ENCODE measurements around the gene SRD5A1.

SRD5A1 gene

DNA sequence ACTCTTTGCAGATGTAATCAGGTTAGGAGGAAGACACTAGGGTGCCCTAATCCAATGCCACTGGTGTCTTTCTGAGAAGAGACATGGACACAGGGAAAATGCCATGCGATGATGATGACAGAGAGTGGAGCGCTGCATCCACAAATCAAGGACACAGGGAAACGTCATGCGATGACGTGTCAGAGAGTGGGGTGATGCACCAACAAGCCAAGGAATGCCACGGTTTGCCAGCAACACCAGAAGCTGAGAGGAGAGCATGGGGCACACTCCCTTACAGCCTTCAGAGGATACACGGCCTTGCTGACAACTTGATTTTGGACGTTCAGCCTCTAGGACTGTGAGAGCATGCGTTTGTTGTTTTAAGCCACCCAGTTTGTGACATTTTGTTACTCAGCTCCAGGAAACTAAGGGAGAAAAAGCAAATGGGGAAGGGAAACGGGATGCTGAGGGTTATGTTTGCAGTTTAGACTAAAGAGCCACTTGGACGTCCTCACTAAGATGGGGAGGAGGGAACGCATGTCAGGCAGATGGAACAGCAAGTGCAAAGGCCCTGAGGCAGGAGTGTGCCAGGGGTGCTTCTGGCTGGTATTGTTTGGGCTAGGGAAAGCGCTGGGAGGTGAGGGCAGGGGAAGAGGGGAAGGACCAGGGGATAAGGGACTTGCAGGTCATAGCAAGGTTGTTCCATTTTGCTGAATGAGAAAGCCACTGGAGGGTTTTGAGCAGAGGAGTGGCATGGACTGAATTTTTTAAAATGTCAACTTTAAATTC, 77.5 kb downstream of the SRD5A1 start:
- Histone ChIP-seq H3K4me3 (replicated peaks; ENCODE audit: insufficient read depth, low read length) (no peak overlapping the region), H3K27me3 (ENCODE audit: insufficient read depth, poor library complexity, severe bottlenecking) (no peaks in the 10 kb centered on the region), H3K27ac (replicated peaks) (no peak overlapping the region)
- no peak for DNase-seq (ENCODE audit: low read depth in 1 of 2, low spot score in 1 of 2)
- TF ChIP-seq GABPA (IDR thresholded peaks at IDR 0.05; ENCODE audit: low read depth), result no peak
- no peak for TF ChIP-seq SPI1 (IDR thresholded peaks at IDR 0.05; ENCODE audit: borderline replicate concordance, low read depth)
- TF ChIP-seq, protein P1, sequence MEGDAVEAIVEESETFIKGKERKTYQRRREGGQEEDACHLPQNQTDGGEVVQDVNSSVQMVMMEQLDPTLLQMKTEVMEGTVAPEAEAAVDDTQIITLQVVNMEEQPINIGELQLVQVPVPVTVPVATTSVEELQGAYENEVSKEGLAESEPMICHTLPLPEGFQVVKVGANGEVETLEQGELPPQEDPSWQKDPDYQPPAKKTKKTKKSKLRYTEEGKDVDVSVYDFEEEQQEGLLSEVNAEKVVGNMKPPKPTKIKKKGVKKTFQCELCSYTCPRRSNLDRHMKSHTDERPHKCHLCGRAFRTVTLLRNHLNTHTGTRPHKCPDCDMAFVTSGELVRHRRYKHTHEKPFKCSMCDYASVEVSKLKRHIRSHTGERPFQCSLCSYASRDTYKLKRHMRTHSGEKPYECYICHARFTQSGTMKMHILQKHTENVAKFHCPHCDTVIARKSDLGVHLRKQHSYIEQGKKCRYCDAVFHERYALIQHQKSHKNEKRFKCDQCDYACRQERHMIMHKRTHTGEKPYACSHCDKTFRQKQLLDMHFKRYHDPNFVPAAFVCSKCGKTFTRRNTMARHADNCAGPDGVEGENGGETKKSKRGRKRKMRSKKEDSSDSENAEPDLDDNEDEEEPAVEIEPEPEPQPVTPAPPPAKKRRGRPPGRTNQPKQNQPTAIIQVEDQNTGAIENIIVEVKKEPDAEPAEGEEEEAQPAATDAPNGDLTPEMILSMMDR (IDR thresholded peaks at IDR 0.05; ENCODE audit: insufficient read depth, low read length), result no peak
- TF ChIP-seq, protein P2, sequence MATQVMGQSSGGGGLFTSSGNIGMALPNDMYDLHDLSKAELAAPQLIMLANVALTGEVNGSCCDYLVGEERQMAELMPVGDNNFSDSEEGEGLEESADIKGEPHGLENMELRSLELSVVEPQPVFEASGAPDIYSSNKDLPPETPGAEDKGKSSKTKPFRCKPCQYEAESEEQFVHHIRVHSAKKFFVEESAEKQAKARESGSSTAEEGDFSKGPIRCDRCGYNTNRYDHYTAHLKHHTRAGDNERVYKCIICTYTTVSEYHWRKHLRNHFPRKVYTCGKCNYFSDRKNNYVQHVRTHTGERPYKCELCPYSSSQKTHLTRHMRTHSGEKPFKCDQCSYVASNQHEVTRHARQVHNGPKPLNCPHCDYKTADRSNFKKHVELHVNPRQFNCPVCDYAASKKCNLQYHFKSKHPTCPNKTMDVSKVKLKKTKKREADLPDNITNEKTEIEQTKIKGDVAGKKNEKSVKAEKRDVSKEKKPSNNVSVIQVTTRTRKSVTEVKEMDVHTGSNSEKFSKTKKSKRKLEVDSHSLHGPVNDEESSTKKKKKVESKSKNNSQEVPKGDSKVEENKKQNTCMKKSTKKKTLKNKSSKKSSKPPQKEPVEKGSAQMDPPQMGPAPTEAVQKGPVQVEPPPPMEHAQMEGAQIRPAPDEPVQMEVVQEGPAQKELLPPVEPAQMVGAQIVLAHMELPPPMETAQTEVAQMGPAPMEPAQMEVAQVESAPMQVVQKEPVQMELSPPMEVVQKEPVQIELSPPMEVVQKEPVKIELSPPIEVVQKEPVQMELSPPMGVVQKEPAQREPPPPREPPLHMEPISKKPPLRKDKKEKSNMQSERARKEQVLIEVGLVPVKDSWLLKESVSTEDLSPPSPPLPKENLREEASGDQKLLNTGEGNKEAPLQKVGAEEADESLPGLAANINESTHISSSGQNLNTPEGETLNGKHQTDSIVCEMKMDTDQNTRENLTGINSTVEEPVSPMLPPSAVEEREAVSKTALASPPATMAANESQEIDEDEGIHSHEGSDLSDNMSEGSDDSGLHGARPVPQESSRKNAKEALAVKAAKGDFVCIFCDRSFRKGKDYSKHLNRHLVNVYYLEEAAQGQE (IDR thresholded peaks at IDR 0.05; ENCODE audit: insufficient replicate concordance, low read depth), result no peak
- no peak for TF ChIP-seq POLR2AphosphoS5 (IDR thresholded peaks at IDR 0.05; ENCODE audit: low read depth)

DNA sequence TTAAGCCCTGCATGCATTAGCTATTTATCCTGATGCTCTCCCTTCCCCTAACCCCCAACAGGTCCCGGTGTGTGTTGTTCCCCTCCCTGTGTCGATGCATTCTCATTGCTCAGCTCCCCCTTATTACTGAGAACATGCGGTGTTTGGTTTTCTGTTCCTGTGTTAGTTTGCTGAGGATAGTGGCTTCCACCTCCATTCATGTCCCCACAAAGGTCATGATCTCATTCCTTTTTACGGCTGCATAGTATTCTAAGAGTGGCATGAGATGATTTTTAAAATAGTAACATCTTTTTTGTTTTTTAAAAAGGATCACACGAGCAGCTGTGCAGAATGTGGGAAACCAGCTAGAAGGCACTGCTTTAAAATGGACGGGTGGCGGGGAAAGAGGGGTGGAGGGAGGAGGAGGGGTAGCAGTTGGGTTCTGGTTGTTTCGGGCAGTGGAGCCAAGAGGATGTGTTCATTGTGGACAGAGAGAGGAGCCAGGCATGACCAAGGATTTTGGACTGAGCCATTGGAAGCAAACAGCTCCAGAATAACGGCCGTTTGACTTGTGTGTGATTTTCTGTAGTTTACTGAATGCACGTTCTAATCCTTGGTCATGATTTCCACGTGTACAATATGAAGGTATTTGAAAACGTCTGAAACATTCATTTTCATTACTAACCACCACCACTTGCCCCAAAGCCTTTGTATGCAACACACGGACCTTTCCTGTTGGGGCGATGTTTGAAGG, 78.3 kb downstream of the SRD5A1 start:
- no peak for DNase-seq (ENCODE audit: low read depth in 1 of 2, low spot score in 1 of 2)
- no peaks in the 10 kb centered on the region for H3K27me3 ChIP-seq (ENCODE audit: insufficient read depth, poor library complexity, severe bottlenecking)
- peak overlapping the region; percentile 78 for H3K27ac ChIP-seq (replicated peaks)
- peak overlapping the region; percentile 73 for H3K4me3 ChIP-seq (replicated peaks; ENCODE audit: insufficient read depth, low read length)
- TF ChIP-seq, protein P1 (IDR thresholded peaks at IDR 0.05; ENCODE audit: insufficient read depth, low read length), result no peak
- TF ChIP-seq SPI1 (IDR thresholded peaks at IDR 0.05; ENCODE audit: borderline replicate concordance, low read depth) (no peak), GABPA (IDR thresholded peaks at IDR 0.05; ENCODE audit: low read depth) (no peak), POLR2AphosphoS5 (IDR thresholded peaks at IDR 0.05; ENCODE audit: low read depth) (no peak)
- TF ChIP-seq, protein P2 (IDR thresholded peaks at IDR 0.05; ENCODE audit: insufficient replicate concordance, low read depth), result no peak

DNA sequence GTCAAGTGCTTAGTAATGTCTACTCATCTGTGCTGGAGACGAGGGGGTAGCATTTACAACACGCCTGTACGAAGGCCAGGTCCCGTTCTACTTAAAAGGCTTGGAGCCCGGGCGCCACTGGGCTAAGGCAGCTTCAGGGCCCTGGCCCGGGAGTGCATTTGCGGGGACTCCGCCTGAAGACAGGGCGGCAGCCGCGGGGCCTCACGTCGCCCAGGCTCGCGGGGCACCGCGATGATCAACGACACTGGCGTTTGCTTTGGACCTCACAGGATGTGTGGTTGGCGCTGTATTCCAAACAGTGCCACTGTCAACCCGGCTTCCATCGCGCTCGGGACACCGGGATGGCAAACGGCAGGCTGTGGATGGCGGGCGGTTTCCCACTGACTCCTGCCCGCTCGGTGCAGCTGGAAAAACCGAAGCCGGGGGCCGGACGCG, 78.9 kb downstream of the SRD5A1 start:
- DNase-seq (ENCODE audit: low read depth in 1 of 2, low spot score in 1 of 2), result peak in 1 of 2 experiments; percentile 42
- Histone ChIP-seq H3K27me3 (ENCODE audit: insufficient read depth, poor library complexity, severe bottlenecking) (no peaks in the 10 kb centered on the region), H3K4me3 (replicated peaks; ENCODE audit: insufficient read depth, low read length) (peak overlapping the region; percentile 73), H3K27ac (replicated peaks) (peak overlapping the region; percentile 78)
- TF ChIP-seq POLR2AphosphoS5 (IDR thresholded peaks at IDR 0.05; ENCODE audit: low read depth), result peak; percentile 17; the same call in 1 of the 2 replicates
- TF ChIP-seq GABPA (IDR thresholded peaks at IDR 0.05; ENCODE audit: low read depth), result no peak

DNA sequence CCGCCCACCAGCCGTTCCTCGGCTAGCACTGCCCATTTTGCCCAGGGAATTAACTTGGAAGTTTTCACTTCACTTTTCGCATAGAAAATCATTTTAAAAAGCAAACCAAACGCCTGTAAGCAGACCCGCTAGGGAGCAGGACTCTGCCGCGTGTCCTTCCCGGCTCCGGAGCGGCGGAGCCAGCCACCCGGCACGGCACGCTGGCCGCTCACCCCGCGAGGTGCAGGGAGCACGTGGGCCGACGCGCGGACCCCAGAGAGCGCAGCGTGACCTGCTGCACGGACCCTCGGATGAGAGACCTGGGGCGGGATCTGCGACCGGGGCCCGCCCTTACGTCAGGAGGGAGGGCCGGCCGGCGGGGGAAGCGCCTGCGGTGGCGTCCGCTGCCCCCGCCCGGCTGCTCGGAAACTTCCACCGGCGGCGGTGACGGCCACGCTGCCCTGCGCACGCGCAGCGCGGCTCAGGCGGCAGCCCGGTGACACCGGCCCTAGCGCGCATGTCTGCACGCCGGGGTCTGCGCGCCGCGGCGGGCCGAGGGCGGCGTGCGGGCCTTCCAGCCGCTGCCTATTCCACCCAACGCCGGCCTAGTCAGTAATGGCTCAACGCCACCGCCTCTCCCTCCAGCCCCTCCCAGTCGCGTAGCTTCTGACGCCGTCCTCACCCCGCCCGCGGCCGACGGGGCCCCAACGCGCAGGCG, 79.5 kb downstream of the SRD5A1 start:
- H3K27me3 ChIP-seq (ENCODE audit: insufficient read depth, poor library complexity, severe bottlenecking), result no peaks in the 10 kb centered on the region
- TF ChIP-seq, protein P1 (IDR thresholded peaks at IDR 0.05; ENCODE audit: insufficient read depth, low read length), result no peak
- peak; percentile 18; the same call in 1 of the 2 replicates for TF ChIP-seq POLR2AphosphoS5 (IDR thresholded peaks at IDR 0.05; ENCODE audit: low read depth)
- DNase-seq (ENCODE audit: low read depth in 1 of 2, low spot score in 1 of 2), result peak; percentile 62 to 96
- peak overlapping the region; percentile 78 for H3K27ac ChIP-seq (replicated peaks)
- peak overlapping the region; percentile 73 for H3K4me3 ChIP-seq (replicated peaks; ENCODE audit: insufficient read depth, low read length)

Data from HL-60 (cell line).